Psoas muscle (tissue), 8 donors: ENCODE results near the gene ARHGAP42. TPM values are rescaled to one million over a fixed set of nuclear protein-coding genes. Genes with fewer than 3 reads are reported as not detected.

Experiments used
- ATAC-seq, 4 donors: fragments of 200-7000 bp; cut with Tn5 transposase; one replicate each; pipeline ENCODE4 v1.9.1; 2020; ENCODE audit warnings: moderate library complexity in 3 of 4, mild to moderate bottlenecking in 2 of 4
- DNase-seq, 2 donors: peaks; one replicate each; pipeline ENCODE4 v3.0.0-alpha.2; 2020
- H3K27ac ChIP-seq: fragments of 200-600 bp; one replicate; pipeline ENCODE4 v1.8.0; 2022
- H3K27me3 ChIP-seq, 3 donors: fragments of 200-600 bp in 1 of 3; one replicate each; pipeline versions ENCODE4 v1.6.1 to v1.8.0; 2013 to 2022; ENCODE audit warnings: low read length in 2 of 3, mild to moderate bottlenecking in 2 of 3, moderate library complexity in 1 of 3; ENCODE audit not compliant: insufficient read depth in 3 of 3
- H3K36me3 ChIP-seq, 2 donors: fragments of 200-600 bp in 1 of 2; one replicate each; pipeline versions ENCODE4 v1.6.1 to v1.8.0; 2013 to 2022; ENCODE audit warnings: low read depth in 1 of 2, mild to moderate bottlenecking in 1 of 2, moderate library complexity in 1 of 2; ENCODE audit not compliant: insufficient read depth in 1 of 2
- H3K4me1 ChIP-seq: fragments of 200-600 bp; one replicate; pipeline ENCODE4 v1.8.0; 2022
- H3K4me3 ChIP-seq: fragments of 200-600 bp; one replicate; pipeline ENCODE4 v1.8.0; 2022; ENCODE audit warnings: mild to moderate bottlenecking
- H3K9me3 ChIP-seq: fragments of 200-600 bp; one replicate; pipeline ENCODE4 v1.8.0; 2022
- WGBS, 3 donors: extraction: QIAGEN DNeasy Blood & Tissue Kit; methylation state at CpG; one replicate each; pipeline versions ENCODE4 v1.1.6 to v1.1.7; 2013; 5-methylcytosine and 5-hydroxymethylcytosine counted together
- intact Hi-C, 2 donors: fragments of 100-400 bp; cut with DNase I; formaldehyde crosslinking; loops; one replicate each; pipeline versions ENCODE4 v1.11.0 to v1.14.2; 2022
- polyA plus RNA-seq, 3 donors: library from polyadenylated mRNA; stranded (reverse); fragments of 200-250 nt; gene quantifications; one replicate each; pipeline ENCODE4 v1.2.3, GENCODE V29; 2013
- total RNA-seq, 4 donors: library from RNA; stranded (reverse); fragmentation: NEBNext Ultra II Directional in 2 of 4; extraction: Animal tissue kit (Norgen Biotek cat#: 25700) in 2 of 4; gene quantifications; one replicate each; pipeline versions ENCODE4 v1.2.1 to v1.2.4, GENCODE V29; 2021 to 2023
- TF ChIP-seq, protein P1 (sequence below): fragments of 200-600 bp; IDR thresholded peaks from one replicate; pipeline ENCODE4 v1.8.0; 2022; ENCODE audit warnings: antibody characterized with exemption
- donor health status: healthy with polysubstance abuse.
- donor health status: DM: no; HTN: no; CAD: no; lungs with moderate emphysema.
- donor health status: Bipolar disorder and iron deficiency.
- donor health status: healthy.
- donor health status: DM: yes; HTN: yes; CAD: no.
- donor health status: DM: no; HTN: no; CAD: no.
- donor health status: DM: no; HTN: no; CAD: no.
- donor health status: DM: yes; HTN: yes; CAD: no.

Gene ARHGAP42
- total and polyA plus RNA-seq, 7 donors, result 3.8 to 12.3 (median 7.2) TPM

DNA sequence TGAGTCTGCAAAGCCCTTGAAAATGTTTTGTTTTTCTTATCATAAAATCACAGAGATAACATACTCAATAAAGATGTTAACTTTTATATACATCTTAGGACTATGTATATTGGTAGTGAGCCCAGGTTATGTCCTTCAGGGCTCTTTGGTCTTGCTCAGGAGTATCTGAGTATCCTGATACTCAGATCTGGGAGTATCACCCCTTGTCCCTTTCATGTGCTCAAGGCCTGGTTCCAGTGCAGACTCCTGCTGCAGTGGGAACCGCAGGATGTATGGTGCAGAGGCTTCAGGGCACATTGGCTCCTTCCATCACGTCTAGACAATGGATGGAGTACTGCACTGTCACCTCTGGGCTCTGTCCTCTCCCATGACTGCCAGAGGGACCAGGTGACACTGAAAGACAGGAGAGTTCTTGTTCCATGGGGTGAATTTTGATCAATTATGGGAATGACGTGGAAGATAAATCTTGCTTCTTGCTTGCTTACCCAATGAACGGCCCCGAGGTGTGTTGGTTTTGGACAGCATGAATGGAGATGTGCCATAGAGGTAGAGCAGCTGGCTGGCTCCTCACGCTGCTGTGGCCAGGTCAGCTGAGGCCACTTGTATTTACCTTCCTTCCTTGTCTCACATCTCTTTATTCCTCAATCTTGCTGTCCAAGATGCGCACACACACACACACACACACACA lies 215.5 kb downstream of the ARHGAP42 start:
- ATAC-seq (no peak), DNase-seq (no peak)
- 66 to 76% (median 69%) methylated on average over 7 of the region's 7 CpGs for WGBS, 3 donors
- H3K27me3 ChIP-seq, result no peaks in the 10 kb centered on the region
- H3K27ac ChIP-seq, result no peak overlapping the region
- H3K36me3 ChIP-seq, result no peaks in the 10 kb centered on the region
- TF ChIP-seq, protein P1, sequence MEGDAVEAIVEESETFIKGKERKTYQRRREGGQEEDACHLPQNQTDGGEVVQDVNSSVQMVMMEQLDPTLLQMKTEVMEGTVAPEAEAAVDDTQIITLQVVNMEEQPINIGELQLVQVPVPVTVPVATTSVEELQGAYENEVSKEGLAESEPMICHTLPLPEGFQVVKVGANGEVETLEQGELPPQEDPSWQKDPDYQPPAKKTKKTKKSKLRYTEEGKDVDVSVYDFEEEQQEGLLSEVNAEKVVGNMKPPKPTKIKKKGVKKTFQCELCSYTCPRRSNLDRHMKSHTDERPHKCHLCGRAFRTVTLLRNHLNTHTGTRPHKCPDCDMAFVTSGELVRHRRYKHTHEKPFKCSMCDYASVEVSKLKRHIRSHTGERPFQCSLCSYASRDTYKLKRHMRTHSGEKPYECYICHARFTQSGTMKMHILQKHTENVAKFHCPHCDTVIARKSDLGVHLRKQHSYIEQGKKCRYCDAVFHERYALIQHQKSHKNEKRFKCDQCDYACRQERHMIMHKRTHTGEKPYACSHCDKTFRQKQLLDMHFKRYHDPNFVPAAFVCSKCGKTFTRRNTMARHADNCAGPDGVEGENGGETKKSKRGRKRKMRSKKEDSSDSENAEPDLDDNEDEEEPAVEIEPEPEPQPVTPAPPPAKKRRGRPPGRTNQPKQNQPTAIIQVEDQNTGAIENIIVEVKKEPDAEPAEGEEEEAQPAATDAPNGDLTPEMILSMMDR, result no peak
- no peaks in the 10 kb centered on the region for H3K9me3 ChIP-seq
- no peaks in the 10 kb centered on the region for H3K4me1 ChIP-seq
- intact Hi-C loops, result no loop called here
- H3K4me3 ChIP-seq, result no peak overlapping the region

DNA sequence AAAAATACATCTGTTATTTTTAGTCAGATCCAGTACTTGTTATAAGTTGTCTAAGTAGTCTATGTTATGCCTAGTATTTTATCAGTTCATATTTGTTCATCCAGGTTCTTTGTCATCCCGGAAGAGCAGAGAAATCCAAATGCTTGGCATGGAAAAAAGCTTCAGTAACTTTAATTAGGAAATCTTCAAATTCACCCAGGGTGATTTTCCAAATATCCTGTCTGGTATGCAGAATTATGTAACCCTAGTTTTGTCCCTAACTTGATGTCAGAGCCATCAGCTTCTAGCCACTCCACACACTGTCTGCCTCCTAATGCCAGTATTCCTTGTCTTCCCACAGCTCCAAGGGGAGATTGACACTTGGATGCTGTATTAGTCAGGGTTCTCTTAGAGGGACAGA lies 216.2 kb downstream of the ARHGAP42 start:
- Histone ChIP-seq H3K27me3 (no peaks in the 10 kb centered on the region), H3K4me1 (no peaks in the 10 kb centered on the region), H3K36me3 (no peaks in the 10 kb centered on the region), H3K4me3 (no peak overlapping the region), H3K27ac (no peak overlapping the region), H3K9me3 (no peaks in the 10 kb centered on the region)
- WGBS, 3 donors, result 24 to 59% (median 49%) methylated on average over 1 of the region's 1 CpG
- intact Hi-C loops, result no loop called here
- ATAC-seq (no peak), DNase-seq (no peak)
- TF ChIP-seq, protein P1, result no peak

- Histone ChIP-seq H3K9me3 (no peaks in the 10 kb centered on the region), H3K4me3 (no peak overlapping the region), H3K4me1 (no peaks in the 10 kb centered on the region), H3K27me3 (no peaks in the 10 kb centered on the region), H3K27ac (no peak overlapping the region), H3K36me3 (no peaks in the 10 kb centered on the region)
- ATAC-seq, result no peak
- no peak for DNase-seq
- TF ChIP-seq, protein P1, result no peak
- 55 to 82% (median 62%) methylated on average over 13 of the region's 13 CpGs for WGBS, 3 donors
- intact Hi-C loops, result no loop called here
These were observed 218.6 kb downstream of the ARHGAP42 start for GRCh38 chr11:100905684-100906083.

- Histone ChIP-seq H3K4me1 (no peaks in the 10 kb centered on the region), H3K36me3 (no peaks in the 10 kb centered on the region), H3K27ac (no peak overlapping the region), H3K9me3 (no peaks in the 10 kb centered on the region), H3K27me3 (no peaks in the 10 kb centered on the region), H3K4me3 (no peak overlapping the region)
- DNase-seq (no peak), ATAC-seq (no peak)
- TF ChIP-seq, protein P1, result no peak
- WGBS, 3 donors, result 89 to 94% (median 93%) methylated on average over 2 of the region's 2 CpGs
- intact Hi-C loops, result no loop called here
These were observed 221.7 kb downstream of the ARHGAP42 start for GRCh38 chr11:100908746-100909145.

GRCh38 chr11:100910808-100911207 lies 223.7 kb downstream of the ARHGAP42 start:
- H3K36me3 ChIP-seq, result no peaks in the 10 kb centered on the region
- ATAC-seq, result no peak
- DNase-seq, result no peak
- no peaks in the 10 kb centered on the region for H3K27me3 ChIP-seq
- intact Hi-C loops, result no loop called here
- WGBS, 3 donors, result 41 to 54% (median 49%) methylated on average over 1 of the region's 1 CpG
- no peaks in the 10 kb centered on the region for H3K4me1 ChIP-seq
- no peak overlapping the region for H3K27ac ChIP-seq
- TF ChIP-seq, protein P1, result no peak
- H3K4me3 ChIP-seq, result no peak overlapping the region
- H3K9me3 ChIP-seq, result no peaks in the 10 kb centered on the region
